NCI-H748 treated with DMSO at 0.1 percent for 48 hours (cell line): ENCODE measurements around the gene ANTXRL.
"Not testable (repeated sequence)": the region's sequence is repeated elsewhere in the genome, so short reads cannot be mapped to it uniquely, and the experiment has no call there.

Source experiments
- DNase-seq: peaks from one replicate; lab custom pipeline; 2025; lab: John Stamatoyannopoulos, UW

ANTXRL gene

GRCh38 chr10:46273506-46274477 lies 13.0 kb upstream of the ANTXRL start:
- no peak for DNase-seq

GRCh38 chr10:46277840-46278239 lies 9.0 kb upstream of the ANTXRL start:
- no peak for DNase-seq

- DNase-seq, result not testable (repeated sequence)
Measured at GRCh38 chr10:46282421-46282831, 4.4 kb upstream of the ANTXRL start.

GRCh38 chr10:46282842-46283574 lies 3.8 kb upstream of the ANTXRL start:
- peak; percentile 14 for DNase-seq

GRCh38 chr10:46283580-46284285 lies 3.1 kb upstream of the ANTXRL start:
- no peak for DNase-seq

GRCh38 chr10:46284286-46285229 lies 2.2 kb upstream of the ANTXRL start:
- DNase-seq, result peak; percentile 69

- no peak for DNase-seq
Measured at GRCh38 chr10:46285300-46285699, 1.5 kb upstream of the ANTXRL start.

GRCh38 chr10:46285966-46286620 lies 704 bp upstream of the ANTXRL start:
- no peak for DNase-seq

- DNase-seq, result no peak
Measured at GRCh38 chr10:46287846-46288477, 1.2 kb downstream of the ANTXRL start.

GRCh38 chr10:46288601-46289206 lies 1.9 kb downstream of the ANTXRL start:
- no peak for DNase-seq

- no peak for DNase-seq
Measured at GRCh38 chr10:46289209-46289810, 2.5 kb downstream of the ANTXRL start.

- no peak for DNase-seq
Measured at GRCh38 chr10:46290101-46290886, 3.5 kb downstream of the ANTXRL start.

GRCh38 chr10:46291817-46292572 lies 5.2 kb downstream of the ANTXRL start:
- no peak for DNase-seq

- DNase-seq, result no peak
Measured at GRCh38 chr10:46292573-46293023, 5.8 kb downstream of the ANTXRL start.

- no peak for DNase-seq
Measured at GRCh38 chr10:46293228-46293627, 6.4 kb downstream of the ANTXRL start.

- DNase-seq, result no peak
Measured at GRCh38 chr10:46293832-46294640, 7.2 kb downstream of the ANTXRL start.
